GM12873 (cell line): ENCODE measurements around the gene TMPRSS9.

Experiments
- TF ChIP-seq, protein P1 (sequence below): IDR thresholded peaks from 2 replicates; pipeline ENCODE4 v1.5.1; 2012; ENCODE audit warnings: low read depth, mild to moderate bottlenecking, moderate library complexity, low read length, control low read depth; ENCODE audit not compliant: insufficient read depth; ENCODE audit errors: missing control alignments

The TMPRSS9 gene

DNA sequence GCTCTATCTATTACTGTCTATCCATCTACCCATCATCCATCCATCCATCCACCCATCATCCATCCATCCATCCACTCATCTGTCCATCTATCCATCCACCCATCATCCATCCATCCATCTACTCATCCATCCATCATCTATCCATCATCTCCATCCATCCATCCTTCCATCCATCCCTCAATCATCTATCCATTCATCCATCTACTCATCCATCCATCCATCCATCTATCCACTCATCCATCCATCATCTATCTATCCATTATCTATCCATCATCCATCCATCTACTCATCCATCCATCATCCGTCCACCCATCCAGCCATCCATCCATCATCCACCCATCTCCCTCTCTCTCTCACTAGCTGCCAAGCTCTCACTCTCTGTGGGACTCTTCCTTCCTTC lies 80.5 kb downstream of the TMPRSS9 start:
- TF ChIP-seq, protein P1, sequence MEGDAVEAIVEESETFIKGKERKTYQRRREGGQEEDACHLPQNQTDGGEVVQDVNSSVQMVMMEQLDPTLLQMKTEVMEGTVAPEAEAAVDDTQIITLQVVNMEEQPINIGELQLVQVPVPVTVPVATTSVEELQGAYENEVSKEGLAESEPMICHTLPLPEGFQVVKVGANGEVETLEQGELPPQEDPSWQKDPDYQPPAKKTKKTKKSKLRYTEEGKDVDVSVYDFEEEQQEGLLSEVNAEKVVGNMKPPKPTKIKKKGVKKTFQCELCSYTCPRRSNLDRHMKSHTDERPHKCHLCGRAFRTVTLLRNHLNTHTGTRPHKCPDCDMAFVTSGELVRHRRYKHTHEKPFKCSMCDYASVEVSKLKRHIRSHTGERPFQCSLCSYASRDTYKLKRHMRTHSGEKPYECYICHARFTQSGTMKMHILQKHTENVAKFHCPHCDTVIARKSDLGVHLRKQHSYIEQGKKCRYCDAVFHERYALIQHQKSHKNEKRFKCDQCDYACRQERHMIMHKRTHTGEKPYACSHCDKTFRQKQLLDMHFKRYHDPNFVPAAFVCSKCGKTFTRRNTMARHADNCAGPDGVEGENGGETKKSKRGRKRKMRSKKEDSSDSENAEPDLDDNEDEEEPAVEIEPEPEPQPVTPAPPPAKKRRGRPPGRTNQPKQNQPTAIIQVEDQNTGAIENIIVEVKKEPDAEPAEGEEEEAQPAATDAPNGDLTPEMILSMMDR: no peak

- TF ChIP-seq, protein P1: no peak
These were observed 81.2 kb downstream of the TMPRSS9 start for GRCh38 chr19:2441096-2441752.

DNA sequence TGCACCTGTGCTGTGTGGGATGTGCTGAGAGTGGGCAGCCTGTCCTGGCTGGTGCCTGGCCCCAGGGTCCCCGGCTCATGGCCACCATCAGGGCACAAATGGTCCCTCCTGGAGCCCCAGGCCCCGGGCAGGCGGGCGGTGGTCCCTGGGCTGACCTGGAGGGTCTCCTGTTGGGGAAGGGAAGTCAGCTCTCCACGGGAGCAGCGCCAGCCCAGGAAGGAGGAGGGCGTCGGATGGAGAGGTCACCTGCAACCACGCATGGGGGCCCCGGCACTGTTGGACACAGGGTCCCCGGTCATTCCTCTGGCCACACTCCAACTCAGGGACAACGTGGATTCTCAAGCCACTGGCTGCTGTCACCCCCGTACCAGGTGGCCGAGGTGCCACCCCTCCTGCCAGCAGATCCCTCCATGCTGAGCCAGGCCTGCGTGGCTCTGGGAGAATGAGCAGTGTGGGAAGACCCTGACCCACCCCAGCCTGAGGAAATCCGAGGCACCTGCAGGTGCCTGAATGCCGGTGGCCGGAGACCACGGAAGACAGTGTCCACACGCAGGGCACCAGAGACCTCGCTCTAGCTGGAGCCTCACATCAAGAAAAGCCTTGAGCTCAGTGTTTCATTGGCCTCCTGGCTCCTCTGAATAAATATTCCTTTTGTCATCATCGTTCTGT lies 83.2 kb downstream of the TMPRSS9 start:
- TF ChIP-seq, protein P1: no peak

DNA sequence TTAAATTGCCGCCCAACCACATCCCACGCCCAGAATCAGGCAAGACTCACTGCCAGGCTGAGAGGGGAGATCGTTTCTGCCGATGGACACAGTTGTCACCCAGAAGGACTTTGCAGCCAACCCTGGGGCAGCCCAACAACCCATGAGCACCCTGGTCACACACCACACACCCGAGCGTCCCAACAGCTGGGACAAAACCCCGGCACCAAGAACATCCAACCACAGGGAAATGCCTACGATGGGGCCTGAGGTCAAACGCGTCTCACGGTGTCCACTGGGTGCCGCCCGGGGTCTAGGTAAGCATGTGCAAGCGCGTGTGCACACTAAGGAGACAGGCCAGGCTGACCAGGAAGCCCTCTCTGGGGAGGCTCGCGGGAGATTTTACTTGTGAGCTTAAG lies 83.7 kb downstream of the TMPRSS9 start:
- TF ChIP-seq, protein P1: no peak

DNA sequence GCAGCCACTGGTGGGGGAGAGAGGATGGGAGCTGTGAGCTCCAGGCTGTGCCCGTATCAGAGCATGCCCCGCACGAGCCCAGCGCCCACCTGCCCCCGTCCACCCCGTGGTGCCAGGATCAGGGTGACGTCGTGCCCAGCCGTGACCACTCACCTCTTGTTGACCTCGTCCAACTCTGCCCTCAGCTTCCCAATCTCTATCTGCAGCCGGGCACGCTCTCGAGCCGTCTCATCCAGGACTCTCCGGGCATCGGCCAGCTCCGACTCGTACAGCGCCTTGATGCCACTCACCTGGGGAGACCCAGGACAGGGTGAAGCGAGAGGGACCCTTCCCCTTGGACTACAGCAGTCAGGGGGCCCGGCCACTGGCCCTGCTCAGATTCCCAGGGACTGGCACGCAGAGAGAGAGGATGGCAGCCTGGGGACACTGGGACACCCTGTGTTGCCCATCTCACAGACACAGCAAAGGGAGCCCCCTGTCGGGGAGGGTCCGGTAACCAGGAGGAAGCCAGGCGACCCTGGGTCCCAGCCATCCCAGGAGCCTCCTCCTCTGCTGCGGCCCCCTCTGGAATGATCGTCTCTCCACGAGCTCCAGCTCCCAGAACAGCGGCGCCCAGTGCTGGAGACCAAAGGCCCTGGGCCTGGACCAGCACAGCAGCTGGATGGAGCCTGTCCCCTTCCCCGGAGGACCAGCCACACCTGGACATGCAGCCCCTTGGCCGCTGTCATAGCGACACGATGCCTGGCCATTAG lies 84.4 kb downstream of the TMPRSS9 start:
- TF ChIP-seq, protein P1: no peak

DNA sequence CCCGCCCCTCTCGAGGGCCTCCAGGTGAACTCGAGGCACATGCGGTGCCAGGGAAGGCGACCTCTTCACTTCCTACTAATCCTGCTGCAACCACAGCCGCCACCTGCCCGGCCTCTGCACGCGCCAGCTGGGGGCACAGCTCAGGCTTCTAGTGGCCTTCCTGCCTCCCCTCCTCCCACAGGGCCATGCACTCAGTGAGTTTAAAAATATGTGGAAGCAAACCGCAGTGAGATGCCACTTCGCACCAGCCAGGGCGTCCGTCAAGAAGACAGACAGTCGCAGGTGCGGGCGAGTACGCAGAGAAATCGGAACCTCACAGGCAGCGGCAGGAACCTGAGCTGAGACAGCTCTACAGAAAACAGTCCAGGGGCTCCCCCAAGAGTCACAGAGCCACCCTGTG lies 86.3 kb downstream of the TMPRSS9 start:
- TF ChIP-seq, protein P1: no peak

DNA sequence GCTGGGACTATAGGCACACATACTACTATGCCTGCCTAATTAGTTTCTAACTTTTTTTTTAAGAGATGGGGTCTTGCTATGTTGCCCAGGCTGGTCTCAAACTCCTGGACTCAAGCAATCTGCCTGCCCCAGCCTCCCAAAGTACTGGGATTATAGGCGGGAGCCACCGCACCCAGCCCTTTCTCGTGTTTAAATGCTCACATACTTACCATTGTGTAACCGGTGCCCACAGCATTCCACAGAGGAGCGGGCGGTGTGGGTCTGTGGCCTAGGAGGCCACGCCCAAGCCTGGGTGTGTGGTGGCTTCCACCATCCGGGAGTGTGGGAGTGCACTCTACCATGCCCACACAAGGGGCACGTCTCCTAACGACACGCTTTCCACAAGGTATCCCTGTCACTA lies 89.0 kb downstream of the TMPRSS9 start:
- TF ChIP-seq, protein P1: no peak
